ENCODE results near the gene RCOR3.
A peak's percentile ranks its signal among the peaks of the same experiment; 100 is the strongest.

Gene RCOR3

GRCh38 chr1:211259638-211260126 lies 516 bp downstream of the RCOR3 start:
- ATAC-seq = peak; percentile 37

GRCh38 chr1:211260141-211261107 lies 1.3 kb downstream of the RCOR3 start:
- ATAC-seq = peak; percentile 72
- no peak for TF ChIP-seq TSHZ2 (CRISPR knock-in tag; IDR thresholded peaks at IDR 0.05)
- TF ChIP-seq ZNF70 (CRISPR knock-in tag; IDR thresholded peaks at IDR 0.05) = no peak
- TF ChIP-seq POU6F1 (CRISPR knock-in tag; IDR thresholded peaks at IDR 0.05; ENCODE audit: borderline replicate concordance, low read depth) = no peak
- TF ChIP-seq CREB5 (CRISPR knock-in tag; IDR thresholded peaks at IDR 0.05; ENCODE audit: low read depth) = no peak
- TF ChIP-seq ZNF8 (CRISPR knock-in tag; IDR thresholded peaks at IDR 0.05) = no peak
- no peak for TF ChIP-seq ZC3H10 (CRISPR knock-in tag; IDR thresholded peaks at IDR 0.05)
- no peak for TF ChIP-seq PATZ1 (CRISPR knock-in tag; IDR thresholded peaks at IDR 0.05; ENCODE audit: borderline replicate concordance)

More at GRCh38 chr1:211259638-211260126, 516 bp downstream of the RCOR3 start:
- TF ChIP-seq ZNF565 (CRISPR knock-in tag; conservative IDR thresholded peaks at IDR 0.05; ENCODE audit: low read depth) (no peak), PPARA (CRISPR knock-in tag; IDR thresholded peaks at IDR 0.05; ENCODE audit: borderline replicate concordance) (no peak), OSR1 (CRISPR knock-in tag; IDR thresholded peaks at IDR 0.05) (no peak), CREB5 (CRISPR knock-in tag; IDR thresholded peaks at IDR 0.05; ENCODE audit: low read depth) (no peak), ZNF70 (CRISPR knock-in tag; IDR thresholded peaks at IDR 0.05) (no peak), CSDC2 (CRISPR knock-in tag; IDR thresholded peaks at IDR 0.05) (no peak), SNAI2 (CRISPR knock-in tag; IDR thresholded peaks at IDR 0.05) (no peak), ZFP30 (CRISPR knock-in tag; IDR thresholded peaks at IDR 0.05) (no peak), ISL1 (CRISPR knock-in tag; IDR thresholded peaks at IDR 0.05) (no peak), POU6F1 (CRISPR knock-in tag; IDR thresholded peaks at IDR 0.05; ENCODE audit: borderline replicate concordance, low read depth) (no peak), ESRRG (CRISPR knock-in tag; IDR thresholded peaks at IDR 0.05) (no peak), ARNTL (CRISPR knock-in tag; IDR thresholded peaks at IDR 0.05; ENCODE audit: borderline replicate concordance, low read depth) (no peak), TCF4 (CRISPR knock-in tag; IDR thresholded peaks at IDR 0.05; ENCODE audit: borderline replicate concordance) (no peak), RARB (CRISPR knock-in tag; IDR thresholded peaks at IDR 0.05) (no peak), GLIS3 (CRISPR knock-in tag; IDR thresholded peaks at IDR 0.05) (no peak), ZNF8 (CRISPR knock-in tag; IDR thresholded peaks at IDR 0.05) (no peak), CSRNP3 (CRISPR knock-in tag; IDR thresholded peaks at IDR 0.05) (no peak), PATZ1 (CRISPR knock-in tag; IDR thresholded peaks at IDR 0.05; ENCODE audit: borderline replicate concordance) (no peak)

All from SK-N-SH treated with all-trans-retinoic acid at 6 μM for 48 hours (cell line).